Brain pericyte (primary cell): ENCODE results near the gene MYL6B.
"Not testable (repeated sequence)": the region's sequence is repeated elsewhere in the genome, so short reads cannot be mapped to it uniquely, and the experiment has no call there.

Experiments
- DNase-seq: peaks from one replicate; pipeline ENCODE4 v3.0.0-alpha.2; 2012; ENCODE audit warnings: low read depth, low spot score

MYL6B gene

GRCh38 chr12:56152756-56153677 is 630 bp downstream of the MYL6B start:
- no peak for DNase-seq

GRCh38 chr12:56153678-56154065 is 1.3 kb downstream of the MYL6B start:
- no peak for DNase-seq

GRCh38 chr12:56154246-56154771 is 1.9 kb downstream of the MYL6B start:
- DNase-seq: no peak

- DNase-seq: no peak
These were observed 2.4 kb downstream of the MYL6B start for GRCh38 chr12:56154818-56155217.

- no peak for DNase-seq
These were observed 3.0 kb downstream of the MYL6B start for GRCh38 chr12:56155256-56155845.

GRCh38 chr12:56156464-56157200 is 4.2 kb downstream of the MYL6B start:
- DNase-seq: not testable (repeated sequence)

GRCh38 chr12:56157201-56158028 is 5.0 kb downstream of the MYL6B start:
- DNase-seq: peak; percentile 59

GRCh38 chr12:56158029-56158925 is 5.9 kb downstream of the MYL6B start, which contains the start of gene MYL6:
Gene MYL6, plus strand, starts transcription at chr12:56158359. Its CDS starts 43 bp downstream, at chr12:56158402.
- peak; percentile 82 for DNase-seq

GRCh38 chr12:56158926-56159461 is 6.6 kb downstream of the MYL6B start:
- no peak for DNase-seq

GRCh38 chr12:56159482-56160192 is 7.2 kb downstream of the MYL6B start:
- no peak for DNase-seq

GRCh38 chr12:56160193-56160763 is 7.9 kb downstream of the MYL6B start:
- no peak for DNase-seq

- no peak for DNase-seq
These were observed 8.7 kb downstream of the MYL6B start for GRCh38 chr12:56160894-56161689.

- no peak for DNase-seq
These were observed 9.4 kb downstream of the MYL6B start for GRCh38 chr12:56161690-56162351.

GRCh38 chr12:56162468-56163290 is 10.3 kb downstream of the MYL6B start:
- no peak for DNase-seq

GRCh38 chr12:56163533-56164344 is 11.4 kb downstream of the MYL6B start:
- no peak for DNase-seq

- no peak for DNase-seq
These were observed 11.9 kb downstream of the MYL6B start for GRCh38 chr12:56164345-56164729.
